ENCODE data around the gene PEX11A. TPM values are rescaled to one million over a fixed set of nuclear protein-coding genes. Genes with fewer than 3 reads are reported as not detected.
"Not testable (repeated sequence)": the region's sequence is repeated elsewhere in the genome, so short reads cannot be mapped to it uniquely, and the experiment has no call there.

Gene PEX11A
- total RNA-seq, result 10 to 100 TPM; 11.1 to 18.3 TPM
- long read RNA-seq, transcript PEX11A-203 (2 exons, 905 nt), result major isoform, 8 of 12 reads
- long read RNA-seq, partial matches to known transcripts, result 0 of 12 reads
- long read RNA-seq, other reads (novel, unspliced or antisense), result 0 of 12 reads

- intact Hi-C loops (cut with DNase I), result no loop called here
These were observed at the start of gene PEX11A, which contains the start of gene WDR93 for GRCh38 chr15:89690276-89691218. Gene PEX11A (minus strand): TSS chr15:89690754. CDS start chr15:89690632, 122 bp downstream. Gene WDR93 (plus strand): TSS chr15:89690811. CDS start chr15:89701747, 10,936 bp downstream.

GRCh38 chr15:89740137-89740536 lies 49.6 kb upstream of the PEX11A start:
- DNase-seq, result no peak
- ATAC-seq, result peak; percentile 79 to 82
- intact Hi-C loops (cut with DNase I), result no loop called here

More at GRCh38 chr15:89690276-89691218, at the start of gene PEX11A, which contains the start of gene WDR93:
- ATAC-seq (peak; percentile 94 to 98), DNase-seq (peak; percentile 86)

- DNase-seq (no peak), ATAC-seq (peak in 1 of 2 donors; percentile 24)
- intact Hi-C loops (cut with DNase I), result loop anchor here (10.0 kb wide), 1 partner anchor 91 kb away; no protein-coding TSS in a partner anchor
These were observed 45.2 kb upstream of the PEX11A start for GRCh38 chr15:89735773-89736172.

GRCh38 chr15:89732451-89733172 lies 42.1 kb upstream of the PEX11A start:
- DNase-seq (no peak), ATAC-seq (no peak)
- intact Hi-C loops (cut with DNase I), result loop anchor here (10.0 kb wide), 1 partner anchor 88 kb away; no protein-coding TSS in a partner anchor

- no peak for DNase-seq
- intact Hi-C loops (cut with DNase I), result loop anchor here (10.0 kb wide), 1 partner anchor 86 kb away; no protein-coding TSS in a partner anchor
- no peak for ATAC-seq
These were observed 40.7 kb upstream of the PEX11A start for GRCh38 chr15:89731275-89731674.

- no peak for DNase-seq
- ATAC-seq, result peak; percentile 71 to 87
- intact Hi-C loops (cut with DNase I), result no loop called here
These were observed 37.7 kb upstream of the PEX11A start for GRCh38 chr15:89728254-89728653.

GRCh38 chr15:89725064-89725463 lies 34.5 kb upstream of the PEX11A start:
- DNase-seq, result no peak
- intact Hi-C loops (cut with DNase I), result no loop called here
- ATAC-seq, result no peak

- DNase-seq, result no peak
- intact Hi-C loops (cut with DNase I), result no loop called here
- no peak for ATAC-seq
These were observed 34.1 kb upstream of the PEX11A start for GRCh38 chr15:89724621-89725020.

- DNase-seq (no peak), ATAC-seq (no peak)
- intact Hi-C loops (cut with DNase I), result no loop called here
These were observed 32.5 kb upstream of the PEX11A start for GRCh38 chr15:89723031-89723430.

GRCh38 chr15:89714775-89715174 lies 24.2 kb upstream of the PEX11A start:
- peak in 1 of 2 donors; percentile 84 for ATAC-seq
- no peak for DNase-seq
- intact Hi-C loops (cut with DNase I), result no loop called here

GRCh38 chr15:89707577-89707976 lies 17.0 kb upstream of the PEX11A start:
- ATAC-seq (no peak), DNase-seq (no peak)
- intact Hi-C loops (cut with DNase I), result no loop called here

- ATAC-seq (no peak), DNase-seq (no peak)
- intact Hi-C loops (cut with DNase I), result no loop called here
These were observed 13.9 kb upstream of the PEX11A start for GRCh38 chr15:89704411-89704810.

GRCh38 chr15:89695198-89695597 lies 4.6 kb upstream of the PEX11A start:
- no peak for DNase-seq
- intact Hi-C loops (cut with DNase I), result no loop called here
- no peak for ATAC-seq

- ATAC-seq (no peak), DNase-seq (no peak)
- intact Hi-C loops (cut with DNase I), result no loop called here
These were observed 3.1 kb upstream of the PEX11A start for GRCh38 chr15:89693696-89694095.

GRCh38 chr15:89693091-89693490 lies 2.5 kb upstream of the PEX11A start:
- ATAC-seq, result no peak
- intact Hi-C loops (cut with DNase I), result no loop called here
- DNase-seq, result no peak

GRCh38 chr15:89689930-89690275 lies 651 bp downstream of the PEX11A start:
- intact Hi-C loops (cut with DNase I); ATAC-seq; DNase-seq: not testable (repeated sequence)

- peak in 1 of 2 donors; percentile 28 for ATAC-seq
These were observed 4.0 kb downstream of the PEX11A start for GRCh38 chr15:89686522-89686921.

GRCh38 chr15:89685995-89686394 lies 4.6 kb downstream of the PEX11A start:
- ATAC-seq, result no peak
- intact Hi-C loops (cut with DNase I), result no loop called here

More at GRCh38 chr15:89686522-89686921, 4.0 kb downstream of the PEX11A start:
- DNase-seq, result no peak
- intact Hi-C loops (cut with DNase I), result no loop called here

GRCh38 chr15:89681146-89681545 lies 9.4 kb downstream of the PEX11A start:
- intact Hi-C loops (cut with DNase I), result loop anchor here in 1 of 2 donors (2.0 kb wide), 1 partner anchor 34 kb away; no protein-coding TSS in a partner anchor
- no peak for DNase-seq
- ATAC-seq, result peak in 1 of 2 donors; percentile 12

More at GRCh38 chr15:89685995-89686394, 4.6 kb downstream of the PEX11A start:
- no peak for DNase-seq

Measured in left cardiac atrium (tissue), 4 donors.